Measurements from ENCODE around the gene RFX7. TPM values are rescaled to one million over a fixed set of nuclear protein-coding genes. Genes with fewer than 3 reads are reported as not detected.
A peak's percentile ranks its signal among the peaks of the same experiment; 100 is the strongest.
"Not testable (repeated sequence)": the region's sequence is repeated elsewhere in the genome, so short reads cannot be mapped to it uniquely, and the experiment has no call there.

RFX7 gene
- total RNA-seq, 1 donor from 2014 or later = 39.2 TPM

- H3K4me1 Mint-ChIP-seq (ENCODE audit: unreplicated experiment) = peaks cover 8% of the 10 kb centered on the region
- H3K9me3 Mint-ChIP-seq = peaks cover 31% of the 10 kb centered on the region
- DNase-seq (ENCODE audit: extremely low spot score, unreplicated experiment) = no peak
- no peak overlapping the region for H3K27ac Mint-ChIP-seq
- no peaks in the 10 kb centered on the region for H3K27me3 Mint-ChIP-seq
- H3K4me3 Mint-ChIP-seq = no peak overlapping the region
- TF ChIP-seq CTCF (conservative IDR thresholded peaks at IDR 0.05) = no peak
- peaks cover 46% of the 10 kb centered on the region for H3K36me3 Mint-ChIP-seq
Measured at GRCh38 chr15:56208641-56209155, 35.0 kb downstream of the RFX7 start.

DNA sequence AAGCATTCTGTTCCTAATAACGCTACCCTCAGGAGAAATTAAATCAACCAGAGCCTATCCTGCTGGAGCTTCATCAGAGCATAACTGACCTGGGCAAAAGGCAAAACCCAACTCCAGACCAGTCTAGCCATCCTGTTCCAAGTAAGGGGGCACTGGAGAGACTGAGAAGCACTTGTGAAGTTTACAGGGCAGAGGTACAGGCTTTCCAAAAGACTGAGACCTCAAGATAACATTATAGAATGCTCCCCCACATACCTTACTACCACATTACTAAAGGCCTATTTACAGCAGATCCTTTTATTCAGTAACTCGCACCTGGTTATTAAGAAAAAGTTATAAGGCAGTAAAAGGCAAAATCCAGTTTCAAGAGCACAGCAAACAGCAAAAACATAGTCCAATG lies 35.5 kb downstream of the RFX7 start:
- no peak for TF ChIP-seq CTCF (conservative IDR thresholded peaks at IDR 0.05)
- Mint-ChIP-seq H3K27me3 (no peaks in the 10 kb centered on the region), H3K9me3 (peaks cover 31% of the 10 kb centered on the region), H3K27ac (no peak overlapping the region), H3K4me3 (no peak overlapping the region), H3K4me1 (ENCODE audit: unreplicated experiment) (peaks cover 8% of the 10 kb centered on the region), H3K36me3 (peaks cover 43% of the 10 kb centered on the region)
- no peak for DNase-seq (ENCODE audit: extremely low spot score, unreplicated experiment)

GRCh38 chr15:56207711-56208110 lies 36.0 kb downstream of the RFX7 start:
- peaks cover 31% of the 10 kb centered on the region for H3K9me3 Mint-ChIP-seq
- DNase-seq (ENCODE audit: extremely low spot score, unreplicated experiment) = no peak
- TF ChIP-seq CTCF (conservative IDR thresholded peaks at IDR 0.05) = no peak
- peaks cover 45% of the 10 kb centered on the region for H3K36me3 Mint-ChIP-seq
- H3K27me3 Mint-ChIP-seq = no peaks in the 10 kb centered on the region
- H3K27ac Mint-ChIP-seq = no peak overlapping the region
- peaks cover 8% of the 10 kb centered on the region for H3K4me1 Mint-ChIP-seq (ENCODE audit: unreplicated experiment)
- no peak overlapping the region for H3K4me3 Mint-ChIP-seq

DNA sequence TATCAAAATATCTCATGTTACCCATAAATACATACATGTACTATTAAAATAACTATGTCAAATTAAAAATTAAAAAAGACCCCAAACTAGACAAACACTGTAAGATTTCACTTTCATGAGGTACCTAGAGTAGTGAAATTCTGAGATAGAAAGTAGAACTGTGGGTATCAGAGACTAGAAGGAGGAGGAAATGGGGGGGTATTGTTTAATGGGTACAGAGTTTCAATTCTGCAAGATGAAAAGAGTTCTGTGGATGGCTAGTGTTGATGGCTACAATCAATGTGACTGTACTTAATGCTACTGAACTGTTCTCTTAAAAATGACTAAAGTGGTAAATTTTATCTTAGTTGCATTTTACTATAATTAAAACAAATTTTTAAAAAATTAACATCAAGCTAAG lies 36.6 kb downstream of the RFX7 start:
- Mint-ChIP-seq H3K9me3 (peaks cover 28% of the 10 kb centered on the region), H3K4me3 (no peak overlapping the region), H3K27ac (no peak overlapping the region), H3K27me3 (no peaks in the 10 kb centered on the region), H3K4me1 (ENCODE audit: unreplicated experiment) (peaks cover 8% of the 10 kb centered on the region), H3K36me3 (peaks cover 41% of the 10 kb centered on the region)
- no peak for DNase-seq (ENCODE audit: extremely low spot score, unreplicated experiment)
- TF ChIP-seq CTCF (conservative IDR thresholded peaks at IDR 0.05) = no peak

- DNase-seq (ENCODE audit: extremely low spot score, unreplicated experiment) = no peak
Measured at GRCh38 chr15:56205061-56205876, 38.4 kb downstream of the RFX7 start.

DNA sequence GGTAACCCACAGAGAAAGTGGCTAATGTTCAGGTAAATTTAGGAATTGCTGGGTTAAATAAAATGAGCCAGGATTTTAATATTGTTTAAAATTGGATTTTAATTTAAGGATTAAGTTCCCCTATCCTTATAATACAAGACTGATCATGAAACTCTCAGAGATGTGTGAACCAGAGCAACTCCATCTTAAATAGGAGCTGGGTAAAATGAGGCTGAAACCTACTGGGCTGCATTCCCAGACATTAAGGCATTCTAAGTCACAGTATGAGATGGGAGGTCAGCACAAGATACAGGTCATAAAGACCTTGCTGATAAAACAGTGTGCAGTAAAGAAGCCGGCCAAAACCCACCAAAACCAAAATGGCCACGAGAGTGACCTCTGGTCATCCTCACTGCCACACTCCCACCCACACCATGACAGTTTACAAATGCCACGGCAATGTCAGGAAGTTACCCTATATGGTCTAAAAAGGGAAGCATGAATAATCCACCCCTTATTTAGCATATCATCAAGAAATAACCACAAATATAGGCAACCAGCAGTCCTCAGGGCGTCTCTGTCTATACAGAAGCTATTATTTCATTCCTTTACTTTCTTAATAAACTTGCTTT lies 40.3 kb downstream of the RFX7 start:
- H3K4me1 Mint-ChIP-seq (ENCODE audit: unreplicated experiment); DNase-seq (ENCODE audit: extremely low spot score, unreplicated experiment); H3K4me3 Mint-ChIP-seq; H3K27me3 Mint-ChIP-seq; H3K27ac Mint-ChIP-seq: not testable (repeated sequence)
- peaks cover 11% of the 10 kb centered on the region for H3K9me3 Mint-ChIP-seq
- H3K36me3 Mint-ChIP-seq = peaks cover 19% of the 10 kb centered on the region

More at GRCh38 chr15:56205061-56205876, 38.4 kb downstream of the RFX7 start:
- Mint-ChIP-seq H3K27me3 (no peaks in the 10 kb centered on the region), H3K4me3 (peak overlapping the region; percentile 20), H3K9me3 (peaks cover 15% of the 10 kb centered on the region), H3K36me3 (peaks cover 26% of the 10 kb centered on the region), H3K27ac (peak overlapping the region; percentile 59), H3K4me1 (ENCODE audit: unreplicated experiment) (peaks cover 8% of the 10 kb centered on the region)
- TF ChIP-seq CTCF (conservative IDR thresholded peaks at IDR 0.05) = no peak

All from type B pancreatic cell (in vitro differentiated cells).